C4-2B (cell line): ENCODE data around the gene ZFAND3.
"Not testable (repeated sequence)": the region's sequence is repeated elsewhere in the genome, so short reads cannot be mapped to it uniquely, and the experiment has no call there.

ENCODE experiments used
- H3K27ac ChIP-seq: fragments of 450-650 bp; 2 replicates; pipeline ENCODE4 v1.5.1; 2017
- ZFX ChIP-seq: fragments of 450-650 bp; IDR thresholded peaks from 2 replicates; pipeline ENCODE4 v1.6.1; 2017
- TF ChIP-seq, protein P1 (sequence below): fragments of 450-650 bp; conservative IDR thresholded peaks from 2 replicates; pipeline ENCODE4 v1.5.1; 2017; ENCODE audit warnings: mild to moderate bottlenecking

The ZFAND3 gene

DNA sequence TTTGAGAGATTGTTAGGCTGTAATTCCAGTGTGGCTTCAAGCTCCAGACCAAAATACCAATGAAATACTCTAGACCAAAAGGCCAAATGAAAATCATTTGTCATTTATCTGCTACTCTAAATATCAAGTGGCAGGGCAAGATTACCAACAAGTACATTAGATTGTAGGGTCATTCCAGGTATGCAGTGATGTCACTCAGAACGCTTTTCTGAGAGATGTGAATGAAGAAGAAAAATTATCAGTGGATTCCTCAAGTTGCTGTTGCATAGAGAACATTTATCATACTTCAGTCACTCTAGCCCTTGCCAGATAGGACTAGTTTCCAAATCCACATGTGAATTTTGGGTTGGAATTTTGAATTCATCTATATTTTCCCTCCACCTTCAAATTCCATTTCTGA, 65.0 kb downstream of the ZFAND3 start:
- TF ChIP-seq, protein P1, sequence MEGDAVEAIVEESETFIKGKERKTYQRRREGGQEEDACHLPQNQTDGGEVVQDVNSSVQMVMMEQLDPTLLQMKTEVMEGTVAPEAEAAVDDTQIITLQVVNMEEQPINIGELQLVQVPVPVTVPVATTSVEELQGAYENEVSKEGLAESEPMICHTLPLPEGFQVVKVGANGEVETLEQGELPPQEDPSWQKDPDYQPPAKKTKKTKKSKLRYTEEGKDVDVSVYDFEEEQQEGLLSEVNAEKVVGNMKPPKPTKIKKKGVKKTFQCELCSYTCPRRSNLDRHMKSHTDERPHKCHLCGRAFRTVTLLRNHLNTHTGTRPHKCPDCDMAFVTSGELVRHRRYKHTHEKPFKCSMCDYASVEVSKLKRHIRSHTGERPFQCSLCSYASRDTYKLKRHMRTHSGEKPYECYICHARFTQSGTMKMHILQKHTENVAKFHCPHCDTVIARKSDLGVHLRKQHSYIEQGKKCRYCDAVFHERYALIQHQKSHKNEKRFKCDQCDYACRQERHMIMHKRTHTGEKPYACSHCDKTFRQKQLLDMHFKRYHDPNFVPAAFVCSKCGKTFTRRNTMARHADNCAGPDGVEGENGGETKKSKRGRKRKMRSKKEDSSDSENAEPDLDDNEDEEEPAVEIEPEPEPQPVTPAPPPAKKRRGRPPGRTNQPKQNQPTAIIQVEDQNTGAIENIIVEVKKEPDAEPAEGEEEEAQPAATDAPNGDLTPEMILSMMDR, result no peak
- no peak for TF ChIP-seq ZFX
- H3K27ac ChIP-seq, result no peak overlapping the region

DNA sequence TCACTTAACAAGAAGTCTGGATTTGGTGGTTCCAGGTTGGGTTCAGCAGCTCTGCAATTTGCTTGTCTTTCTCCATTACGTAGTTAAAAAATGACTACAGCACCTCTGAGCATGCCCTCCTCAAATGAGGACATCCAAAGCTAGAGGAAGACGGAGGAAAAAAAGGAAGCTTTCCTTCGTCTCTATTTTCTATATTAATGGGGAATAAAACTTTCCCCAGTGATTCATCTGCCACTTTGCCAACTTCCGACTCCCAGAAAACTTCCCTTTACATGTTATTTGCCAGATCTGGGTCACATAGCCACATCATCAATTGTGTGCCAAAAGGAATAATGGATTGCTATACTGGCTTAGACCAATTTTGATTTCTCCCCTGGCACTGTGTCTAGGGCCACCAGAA, 69.5 kb downstream of the ZFAND3 start:
- TF ChIP-seq ZFX, result no peak
- TF ChIP-seq, protein P1, result no peak
- H3K27ac ChIP-seq, result no peak overlapping the region

DNA sequence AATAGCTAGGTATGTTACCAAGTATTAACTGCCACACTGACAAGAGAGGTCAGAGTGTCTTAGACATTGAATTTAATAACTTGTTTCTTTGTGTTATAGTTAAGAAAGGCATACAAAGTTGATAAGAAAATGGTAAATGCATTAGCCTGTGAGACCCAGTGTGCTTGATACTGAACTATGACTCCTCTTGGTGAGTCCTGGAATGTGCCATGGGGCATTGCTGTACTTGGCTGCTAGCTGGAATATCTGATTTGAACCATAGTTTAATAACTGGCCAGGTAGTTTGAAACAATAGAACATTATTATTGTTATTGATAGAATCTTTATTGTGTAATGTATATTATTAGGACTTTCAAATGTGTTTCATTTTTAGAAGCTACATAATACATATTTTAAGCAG, 70.0 kb downstream of the ZFAND3 start:
- H3K27ac ChIP-seq, result no peak overlapping the region
- TF ChIP-seq, protein P1, result no peak
- TF ChIP-seq ZFX, result no peak

DNA sequence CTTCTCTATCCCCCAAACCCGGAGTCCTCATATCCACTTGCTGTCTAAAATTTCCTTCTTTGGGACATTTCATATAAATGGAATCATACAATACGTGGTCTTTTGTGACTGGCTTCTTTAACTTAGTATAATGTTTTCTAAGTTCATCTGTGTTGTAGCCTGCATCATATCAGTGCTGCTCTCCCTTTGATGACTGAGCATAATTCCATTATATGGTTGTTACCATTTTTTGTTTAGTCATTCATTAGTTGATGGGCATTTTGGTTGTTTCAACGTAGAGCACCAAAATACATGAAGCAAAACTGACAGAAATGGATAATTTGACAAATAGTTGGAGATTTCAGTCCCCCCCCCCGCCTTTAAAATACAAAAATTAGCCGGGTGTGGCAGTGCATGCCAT, 71.5 kb downstream of the ZFAND3 start:
- TF ChIP-seq ZFX, result no peak
- TF ChIP-seq, protein P1, result no peak
- H3K27ac ChIP-seq, result no peak overlapping the region

DNA sequence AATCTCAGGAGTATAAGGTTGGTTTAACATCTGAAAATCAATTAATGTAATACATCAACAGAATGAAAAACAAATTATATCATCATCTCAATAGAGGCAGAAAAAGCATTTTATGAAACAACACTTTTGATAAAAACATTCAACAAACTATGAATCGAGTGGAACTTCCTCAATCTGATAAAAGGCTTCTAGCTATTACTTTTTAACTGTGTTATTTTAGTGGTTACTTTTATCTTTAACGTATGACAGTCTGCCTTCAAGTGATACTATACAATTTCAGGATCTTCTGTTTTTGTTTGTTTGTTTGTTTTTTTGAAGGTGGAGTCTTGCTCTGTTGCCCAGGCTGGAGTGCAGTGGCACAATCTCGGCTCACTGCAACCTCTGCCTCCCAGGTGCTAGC, 73.7 kb downstream of the ZFAND3 start:
- TF ChIP-seq ZFX, result no peak
- TF ChIP-seq, protein P1, result no peak
- H3K27ac ChIP-seq, result no peak overlapping the region

DNA sequence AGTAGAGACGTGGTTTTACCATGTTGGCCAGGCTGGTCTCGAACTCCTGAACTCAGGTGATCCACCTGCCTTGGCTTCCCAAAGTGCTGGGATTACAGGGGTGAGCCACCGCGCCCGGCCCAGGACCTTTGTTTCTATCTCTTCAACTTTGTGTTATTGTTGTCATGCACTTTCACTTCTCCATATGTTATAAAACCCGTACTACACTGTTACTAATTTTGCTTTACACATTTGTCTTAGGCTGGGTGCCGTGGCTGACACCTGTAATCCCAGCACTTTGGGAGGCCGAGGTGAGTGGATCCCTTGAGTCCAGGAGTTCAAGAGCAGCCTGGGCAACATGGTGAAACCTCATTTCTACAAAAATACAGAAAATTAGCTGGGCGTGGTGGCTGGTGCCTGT, 74.2 kb downstream of the ZFAND3 start:
- not testable (repeated sequence) for H3K27ac ChIP-seq

DNA sequence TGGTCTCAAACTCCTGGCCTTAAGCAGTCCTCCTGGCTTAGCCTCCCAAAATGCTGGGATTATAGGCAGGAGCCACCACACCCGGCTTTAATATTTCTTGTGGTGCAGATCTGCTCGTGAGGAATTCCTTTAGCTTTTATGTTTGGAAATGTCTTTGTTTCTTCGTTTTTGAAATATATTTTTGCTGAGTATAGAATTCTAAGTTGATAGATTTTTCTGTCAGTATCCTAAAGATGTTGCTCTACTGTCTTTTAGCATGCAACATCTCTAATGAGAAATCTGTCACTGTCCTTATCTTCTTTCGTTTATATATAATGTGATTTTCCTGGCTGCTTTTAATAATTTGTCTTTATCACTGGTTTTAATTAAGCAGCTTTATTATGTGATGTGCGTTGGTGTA, 75.1 kb downstream of the ZFAND3 start:
- TF ChIP-seq, protein P1, result no peak
- no peak for TF ChIP-seq ZFX
- no peak overlapping the region for H3K27ac ChIP-seq

DNA sequence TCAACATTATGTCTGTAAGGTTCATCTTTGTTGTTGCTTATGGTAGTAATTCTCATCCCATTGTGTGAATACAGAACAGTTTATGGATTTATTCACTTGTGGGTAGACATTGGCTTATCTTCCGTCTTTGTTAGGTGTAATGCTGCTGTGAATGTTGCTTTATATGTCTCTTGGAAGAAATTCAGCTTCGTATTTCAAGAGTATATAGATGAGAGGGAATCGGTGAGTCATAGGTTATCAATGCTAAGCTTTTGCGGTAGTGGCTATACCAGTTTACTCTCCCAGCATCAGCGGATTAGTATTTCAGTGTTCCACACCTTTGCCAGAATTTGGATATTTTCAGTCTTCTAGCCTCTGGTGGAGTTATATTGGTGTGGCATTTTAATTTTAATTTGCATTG, 77.8 kb downstream of the ZFAND3 start:
- H3K27ac ChIP-seq, result no peak overlapping the region
- TF ChIP-seq, protein P1, result no peak
- no peak for TF ChIP-seq ZFX
